ENCODE measurements around the gene RAD54L.
"Not testable (repeated sequence)": the region's sequence is repeated elsewhere in the genome, so short reads cannot be mapped to it uniquely, and the experiment has no call there.

GRCh38 chr1:46319301-46319700 is 71.7 kb downstream of the RAD54L start:
- not testable (repeated sequence) for TF ChIP-seq CTCF (IDR thresholded peaks at IDR 0.05); REST (IDR thresholded peaks at IDR 0.05; ENCODE audit: insufficient read depth in 1 of 2, low read depth in 2 of 2, low read length in 1 of 2); POLR2AphosphoS5 (IDR thresholded peaks at IDR 0.05; ENCODE audit: low read depth, low read length); SIN3A (IDR thresholded peaks at IDR 0.05; ENCODE audit: borderline replicate concordance, insufficient read depth, low read depth, low read length); TCF7L2 (IDR thresholded peaks at IDR 0.05; ENCODE audit: low read depth, low read length)
